ENCODE results near the gene RAP2A.

Gene RAP2A

GRCh38 chr13:97425590-97425989 lies 8.4 kb upstream of the RAP2A start:
- H3K4me1 ChIP-seq (ENCODE audit: insufficient read depth, poor library complexity, severe bottlenecking): no peaks in the 10 kb centered on the region
- H3K9me3 ChIP-seq (ENCODE audit: severe bottlenecking): no peaks in the 10 kb centered on the region
- no peaks in the 10 kb centered on the region for H3K36me3 ChIP-seq (ENCODE audit: low read depth)
- H3K4me3 ChIP-seq (ENCODE audit: severe bottlenecking): no peak overlapping the region
- no peaks in the 10 kb centered on the region for H3K27me3 ChIP-seq (ENCODE audit: insufficient read depth, poor library complexity, severe bottlenecking)
- no peak overlapping the region for H3K27ac ChIP-seq (ENCODE audit: poor library complexity, severe bottlenecking)
- TF ChIP-seq CTCF (IDR thresholded peaks at IDR 0.05; ENCODE audit: poor library complexity, severe bottlenecking): no peak
- DNase-seq (ENCODE audit: low spot score) (no peak), ATAC-seq (ENCODE audit: low read depth) (no peak)

GRCh38 chr13:97426695-97427094 lies 7.3 kb upstream of the RAP2A start:
- no peak overlapping the region for H3K4me3 ChIP-seq (ENCODE audit: severe bottlenecking)
- H3K4me1 ChIP-seq (ENCODE audit: insufficient read depth, poor library complexity, severe bottlenecking): peaks cover 4% of the 10 kb centered on the region
- no peaks in the 10 kb centered on the region for H3K27me3 ChIP-seq (ENCODE audit: insufficient read depth, poor library complexity, severe bottlenecking)
- ATAC-seq (ENCODE audit: low read depth): no peak
- no peak for DNase-seq (ENCODE audit: low spot score)
- H3K9me3 ChIP-seq (ENCODE audit: severe bottlenecking): no peaks in the 10 kb centered on the region
- no peak overlapping the region for H3K27ac ChIP-seq (ENCODE audit: poor library complexity, severe bottlenecking)
- H3K36me3 ChIP-seq (ENCODE audit: low read depth): no peaks in the 10 kb centered on the region
- TF ChIP-seq CTCF (IDR thresholded peaks at IDR 0.05; ENCODE audit: poor library complexity, severe bottlenecking): no peak

GRCh38 chr13:97429681-97430081 lies 4.3 kb upstream of the RAP2A start:
- H3K4me1 ChIP-seq (ENCODE audit: insufficient read depth, poor library complexity, severe bottlenecking): peaks cover 7% of the 10 kb centered on the region
- no peaks in the 10 kb centered on the region for H3K36me3 ChIP-seq (ENCODE audit: low read depth)
- H3K4me3 ChIP-seq (ENCODE audit: severe bottlenecking): no peak overlapping the region
- H3K9me3 ChIP-seq (ENCODE audit: severe bottlenecking): no peaks in the 10 kb centered on the region
- no peak overlapping the region for H3K27ac ChIP-seq (ENCODE audit: poor library complexity, severe bottlenecking)
- DNase-seq (ENCODE audit: low spot score): no peak
- no peak for ATAC-seq (ENCODE audit: low read depth)
- TF ChIP-seq CTCF (IDR thresholded peaks at IDR 0.05; ENCODE audit: poor library complexity, severe bottlenecking): no peak
- no peaks in the 10 kb centered on the region for H3K27me3 ChIP-seq (ENCODE audit: insufficient read depth, poor library complexity, severe bottlenecking)

GRCh38 chr13:97430296-97430695 lies 3.7 kb upstream of the RAP2A start:
- DNase-seq (ENCODE audit: low spot score) (no peak), ATAC-seq (ENCODE audit: low read depth) (no peak)
- Histone ChIP-seq H3K27me3 (ENCODE audit: insufficient read depth, poor library complexity, severe bottlenecking) (no peaks in the 10 kb centered on the region), H3K4me3 (ENCODE audit: severe bottlenecking) (no peak overlapping the region), H3K9me3 (ENCODE audit: severe bottlenecking) (no peaks in the 10 kb centered on the region), H3K36me3 (ENCODE audit: low read depth) (no peaks in the 10 kb centered on the region), H3K4me1 (ENCODE audit: insufficient read depth, poor library complexity, severe bottlenecking) (peaks cover 7% of the 10 kb centered on the region), H3K27ac (ENCODE audit: poor library complexity, severe bottlenecking) (no peak overlapping the region)
- no peak for TF ChIP-seq CTCF (IDR thresholded peaks at IDR 0.05; ENCODE audit: poor library complexity, severe bottlenecking)

GRCh38 chr13:97431171-97431764 lies 2.7 kb upstream of the RAP2A start:
- H3K4me1 ChIP-seq (ENCODE audit: insufficient read depth, poor library complexity, severe bottlenecking): peaks cover 7% of the 10 kb centered on the region
- no peak for ATAC-seq (ENCODE audit: low read depth)
- no peaks in the 10 kb centered on the region for H3K9me3 ChIP-seq (ENCODE audit: severe bottlenecking)
- no peaks in the 10 kb centered on the region for H3K36me3 ChIP-seq (ENCODE audit: low read depth)
- DNase-seq (ENCODE audit: low spot score): no peak
- TF ChIP-seq CTCF (IDR thresholded peaks at IDR 0.05; ENCODE audit: poor library complexity, severe bottlenecking): no peak
- H3K4me3 ChIP-seq (ENCODE audit: severe bottlenecking): no peak overlapping the region
- no peaks in the 10 kb centered on the region for H3K27me3 ChIP-seq (ENCODE audit: insufficient read depth, poor library complexity, severe bottlenecking)
- H3K27ac ChIP-seq (ENCODE audit: poor library complexity, severe bottlenecking): no peak overlapping the region

All from RWPE2 (cell line).